Femur (tissue), 1 donor: ENCODE data around the gene TEDC2.
A peak's percentile ranks its signal among the peaks of the same experiment; 100 is the strongest.
"Not testable (repeated sequence)": the region's sequence is repeated elsewhere in the genome, so short reads cannot be mapped to it uniquely, and the experiment has no call there.

Source experiments
- DNase-seq: peaks from one replicate; pipeline ENCODE4 v3.0.0-alpha.2; 2017

TEDC2 gene

DNA sequence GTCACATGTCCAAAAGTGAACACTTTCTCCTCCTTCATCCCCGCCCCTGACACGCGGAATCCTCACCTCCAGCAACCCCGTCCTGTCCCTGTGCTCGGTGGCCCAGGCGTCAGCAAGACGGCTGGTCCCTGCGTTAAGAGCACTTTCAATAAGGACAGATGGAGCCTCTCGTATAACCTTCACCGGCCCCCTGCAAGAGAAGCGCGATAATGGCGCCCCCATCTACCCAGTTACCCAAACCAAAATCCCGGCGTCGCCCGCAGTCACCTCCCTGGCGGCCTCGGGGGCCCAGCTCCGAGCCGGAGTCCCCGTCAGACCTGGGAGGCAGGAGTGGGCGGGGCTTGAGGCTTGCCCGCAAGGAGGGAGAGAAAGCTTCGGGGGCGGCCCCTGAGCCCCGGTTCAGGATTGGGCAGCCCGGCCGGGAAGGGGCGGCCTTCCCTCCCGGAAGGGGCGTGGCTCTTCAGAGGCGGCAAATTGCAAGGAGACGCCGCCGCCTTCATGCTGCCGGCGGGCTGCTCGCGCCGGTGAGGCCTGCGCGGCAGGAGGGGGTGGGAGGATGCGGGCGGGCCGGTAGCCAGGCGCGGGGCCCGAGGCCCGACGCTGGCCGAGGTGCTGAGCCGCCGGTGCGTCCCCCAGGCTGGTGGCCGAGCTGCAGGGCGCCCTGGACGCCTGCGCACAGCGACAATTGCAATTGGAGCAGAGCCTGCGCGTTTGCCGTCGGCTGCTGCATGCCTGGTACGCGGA, at the start of gene TEDC2:
TEDC2 (plus strand) TSS at position 463 of the 744 bp plus-strand sequence; CDS start at position 499, 36 bp downstream.
- peak; percentile 96 for DNase-seq

GRCh38 chr16:2415085-2415484, 44.8 kb upstream of the TEDC2 start:
- no peak for DNase-seq

- no peak for DNase-seq
Measured at GRCh38 chr16:2420035-2420434, 39.9 kb upstream of the TEDC2 start.

- DNase-seq: no peak
Measured at GRCh38 chr16:2422123-2422867, 37.6 kb upstream of the TEDC2 start.

DNA sequence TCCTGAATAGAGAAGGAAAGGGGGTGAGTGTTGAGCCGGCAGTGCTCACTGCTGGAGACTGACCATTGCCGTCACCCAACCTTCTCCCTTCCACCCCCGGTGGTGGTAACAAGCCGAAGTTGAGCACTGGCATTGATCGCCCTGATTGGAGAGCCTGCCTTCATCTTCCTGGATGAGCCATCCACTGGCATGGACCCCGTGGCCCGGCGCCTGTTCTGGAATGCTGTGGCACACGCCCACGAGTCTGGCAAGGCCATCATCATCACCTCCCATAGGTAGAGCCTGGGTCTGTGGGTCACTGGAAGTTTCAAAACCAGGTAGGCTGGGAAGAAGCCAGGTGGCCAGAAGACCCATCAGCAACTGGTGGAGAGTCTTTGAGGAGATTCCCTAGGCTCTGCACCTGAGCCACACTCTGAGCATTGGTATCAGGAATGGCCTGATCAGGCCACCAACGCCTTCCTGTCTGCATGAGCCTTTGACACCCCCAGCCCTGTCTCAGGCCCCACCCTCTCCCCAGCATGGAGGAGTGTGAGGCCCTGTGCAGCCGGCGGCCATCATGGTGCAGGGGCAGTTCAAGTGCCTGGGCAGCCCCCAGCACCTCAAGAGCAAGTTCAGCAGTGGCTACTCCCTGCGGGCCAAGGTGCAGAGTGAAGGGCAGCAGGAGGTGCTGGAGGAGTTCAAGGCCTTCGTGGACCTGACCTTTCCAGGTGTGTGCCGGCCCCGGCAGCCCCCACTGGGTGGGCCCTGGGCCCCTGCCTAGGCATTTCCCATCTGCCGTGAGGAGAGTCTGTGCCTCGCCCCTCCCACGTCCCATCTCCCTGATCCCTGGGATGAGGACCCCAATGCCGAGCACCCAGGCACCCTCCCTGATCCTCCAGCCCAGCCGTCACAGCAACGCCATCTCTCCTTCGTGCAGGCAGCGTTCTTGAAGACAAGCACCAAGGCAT, 35.6 kb upstream of the TEDC2 start:
- no peak for DNase-seq

- DNase-seq: no peak
Measured at GRCh38 chr16:2425008-2425518, 34.8 kb upstream of the TEDC2 start.

GRCh38 chr16:2425825-2426430, 34.0 kb upstream of the TEDC2 start:
- DNase-seq: no peak

- no peak for DNase-seq
Measured at GRCh38 chr16:2426941-2427361, 33.0 kb upstream of the TEDC2 start.

DNA sequence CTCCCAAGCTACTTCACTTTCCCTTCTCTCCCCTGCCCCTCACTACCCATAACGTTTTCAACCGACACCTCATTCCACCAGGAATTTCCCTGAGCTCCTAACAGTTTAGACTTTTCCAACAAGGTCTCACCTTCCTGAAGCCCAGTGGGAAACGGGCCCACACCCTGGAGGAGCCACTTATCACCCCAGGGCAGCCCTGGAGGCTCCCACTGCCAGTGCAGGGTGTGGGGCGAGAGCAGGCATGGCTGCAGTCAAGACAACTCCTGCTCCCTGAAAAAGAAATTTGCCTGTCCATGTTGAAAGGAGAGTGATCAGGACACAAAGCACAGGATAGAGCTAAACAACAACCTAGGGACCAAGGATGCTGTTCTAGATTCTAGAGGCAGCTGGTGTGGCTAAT, 32.4 kb upstream of the TEDC2 start:
- DNase-seq: no peak

GRCh38 chr16:2428051-2428783, 31.7 kb upstream of the TEDC2 start:
- DNase-seq: peak; percentile 70

DNA sequence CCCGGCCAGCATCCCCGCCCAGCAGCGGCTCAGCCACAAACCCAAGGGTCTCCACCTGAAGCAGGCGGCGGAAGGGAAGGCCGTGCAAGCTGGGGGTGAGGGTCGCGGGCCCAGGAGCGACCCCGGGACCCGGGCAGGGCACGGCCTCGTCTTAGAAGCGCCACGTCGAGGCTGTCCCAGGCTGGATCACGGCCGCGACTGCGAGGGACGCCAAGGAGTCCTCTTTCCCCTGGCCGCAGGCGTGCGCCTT, 31.2 kb upstream of the TEDC2 start:
- DNase-seq: no peak

GRCh38 chr16:2429034-2429770, 30.7 kb upstream of the TEDC2 start, which contains the start of gene CCNF:
TSS of gene CCNF (plus strand) at chr16:2429447. CDS start at chr16:2429482, 35 bp downstream.
- DNase-seq: peak; percentile 99

- no peak for DNase-seq
Measured at GRCh38 chr16:2429771-2430663, 29.9 kb upstream of the TEDC2 start.

- no peak for DNase-seq
Measured at GRCh38 chr16:2432286-2432685, 27.6 kb upstream of the TEDC2 start.

- no peak for DNase-seq
Measured at GRCh38 chr16:2432801-2433505, 27.0 kb upstream of the TEDC2 start.

DNA sequence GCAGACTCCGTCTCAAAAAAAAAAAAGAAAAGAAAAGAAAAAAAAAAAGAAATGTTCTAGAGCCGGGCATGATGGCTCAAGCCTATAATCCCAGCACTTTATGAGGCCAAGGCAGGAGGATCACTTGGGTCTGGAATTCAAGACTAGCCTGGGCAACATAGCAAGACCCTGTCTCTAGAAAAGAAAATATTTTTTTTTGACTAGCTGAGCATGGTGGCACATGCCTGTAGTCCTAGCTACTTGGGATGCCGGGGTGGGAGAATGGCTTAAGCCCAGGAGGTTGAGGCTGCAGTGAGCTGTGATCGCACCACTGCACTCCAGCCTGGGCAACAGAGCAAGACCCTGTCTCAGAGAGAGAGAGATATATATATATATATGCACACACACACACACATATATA, 24.7 kb upstream of the TEDC2 start:
- not testable (repeated sequence) for DNase-seq

- no peak for DNase-seq
Measured at GRCh38 chr16:2436110-2436509, 23.8 kb upstream of the TEDC2 start.

GRCh38 chr16:2437032-2437790, 22.7 kb upstream of the TEDC2 start:
- no peak for DNase-seq

- DNase-seq: no peak
Measured at GRCh38 chr16:2438121-2438520, 21.8 kb upstream of the TEDC2 start.
